ENCODE results near the gene MRLN. TPM values are rescaled to one million over a fixed set of nuclear protein-coding genes. Genes with fewer than 3 reads are reported as not detected.
"Not testable (repeated sequence)": the region's sequence is repeated elsewhere in the genome, so short reads cannot be mapped to it uniquely, and the experiment has no call there.

The MRLN gene
- total RNA-seq, 4 donors from 2014 or later = not detected

DNA sequence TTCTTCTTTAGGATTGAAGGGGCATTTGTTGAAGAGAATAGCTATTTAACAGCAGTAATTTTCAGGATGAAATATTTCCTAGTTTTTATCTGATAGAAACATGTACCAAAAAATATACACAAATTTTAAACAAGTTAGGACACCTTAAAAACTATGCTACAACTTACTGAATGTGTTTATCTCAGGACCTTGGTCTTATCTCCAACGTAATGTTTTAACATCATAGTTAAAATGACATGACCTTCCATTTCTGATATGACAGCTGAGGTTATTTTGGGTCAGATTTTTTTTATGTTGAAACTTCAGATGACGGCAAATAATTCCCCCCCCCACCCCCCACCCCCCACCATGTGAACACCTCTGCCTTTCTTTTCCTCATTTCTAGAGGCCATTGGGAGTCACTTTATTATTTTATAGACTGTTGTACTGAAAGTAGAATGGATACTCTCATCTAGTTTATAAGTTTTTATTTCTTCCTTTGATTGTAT is 8.0 kb downstream of the MRLN start:
- intact Hi-C loops (cut with DNase I) = no loop called here
- Histone ChIP-seq H3K4me3 (replicated peaks in 1 of 3) (no peak overlapping the region), H3K36me3 (no peaks in the 10 kb centered on the region), H3K27ac (no peak overlapping the region), H3K9me3 (no peaks in the 10 kb centered on the region), H3K27me3 (no peaks in the 10 kb centered on the region), H3K4me1 (peaks cover 8 to 19% of the 10 kb centered on the region in 2 donors)
- WGBS, 2 donors = 85 to 87% methylated on average over 2 of the region's 2 CpGs
- no peak for TF ChIP-seq POLR2A (IDR thresholded peaks at IDR 0.05)
- TF ChIP-seq, protein P1, sequence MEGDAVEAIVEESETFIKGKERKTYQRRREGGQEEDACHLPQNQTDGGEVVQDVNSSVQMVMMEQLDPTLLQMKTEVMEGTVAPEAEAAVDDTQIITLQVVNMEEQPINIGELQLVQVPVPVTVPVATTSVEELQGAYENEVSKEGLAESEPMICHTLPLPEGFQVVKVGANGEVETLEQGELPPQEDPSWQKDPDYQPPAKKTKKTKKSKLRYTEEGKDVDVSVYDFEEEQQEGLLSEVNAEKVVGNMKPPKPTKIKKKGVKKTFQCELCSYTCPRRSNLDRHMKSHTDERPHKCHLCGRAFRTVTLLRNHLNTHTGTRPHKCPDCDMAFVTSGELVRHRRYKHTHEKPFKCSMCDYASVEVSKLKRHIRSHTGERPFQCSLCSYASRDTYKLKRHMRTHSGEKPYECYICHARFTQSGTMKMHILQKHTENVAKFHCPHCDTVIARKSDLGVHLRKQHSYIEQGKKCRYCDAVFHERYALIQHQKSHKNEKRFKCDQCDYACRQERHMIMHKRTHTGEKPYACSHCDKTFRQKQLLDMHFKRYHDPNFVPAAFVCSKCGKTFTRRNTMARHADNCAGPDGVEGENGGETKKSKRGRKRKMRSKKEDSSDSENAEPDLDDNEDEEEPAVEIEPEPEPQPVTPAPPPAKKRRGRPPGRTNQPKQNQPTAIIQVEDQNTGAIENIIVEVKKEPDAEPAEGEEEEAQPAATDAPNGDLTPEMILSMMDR (IDR thresholded peaks at IDR 0.05) = no peak
- no peak for DNase-seq

DNA sequence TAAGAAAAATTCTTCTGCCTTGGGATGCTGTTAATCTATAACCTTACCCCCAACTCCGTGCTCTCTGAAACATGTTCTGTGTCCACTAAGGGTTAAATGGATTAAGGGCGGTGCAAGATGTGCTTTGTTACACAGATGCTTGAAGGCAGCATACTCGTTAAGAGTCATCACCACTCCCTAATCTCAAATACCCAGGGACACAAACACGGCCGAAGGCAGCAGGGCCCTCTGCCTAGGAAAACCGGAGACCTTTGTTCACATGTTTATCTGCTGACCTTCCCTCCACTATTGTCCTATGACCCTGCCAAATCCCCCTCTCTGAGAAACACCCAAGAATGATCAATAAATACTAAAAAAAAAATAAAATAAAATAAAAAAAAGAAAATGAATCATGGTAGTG is 8.5 kb downstream of the MRLN start:
- H3K27me3 ChIP-seq; H3K9me3 ChIP-seq; DNase-seq; H3K27ac ChIP-seq; intact Hi-C loops (cut with DNase I); H3K4me3 ChIP-seq (replicated peaks in 1 of 3); H3K36me3 ChIP-seq: not testable (repeated sequence)
- WGBS, 2 donors = 60 to 67% methylated on average over 6 of the region's 6 CpGs
- peaks cover 8 to 18% of the 10 kb centered on the region in 2 donors for H3K4me1 ChIP-seq

DNA sequence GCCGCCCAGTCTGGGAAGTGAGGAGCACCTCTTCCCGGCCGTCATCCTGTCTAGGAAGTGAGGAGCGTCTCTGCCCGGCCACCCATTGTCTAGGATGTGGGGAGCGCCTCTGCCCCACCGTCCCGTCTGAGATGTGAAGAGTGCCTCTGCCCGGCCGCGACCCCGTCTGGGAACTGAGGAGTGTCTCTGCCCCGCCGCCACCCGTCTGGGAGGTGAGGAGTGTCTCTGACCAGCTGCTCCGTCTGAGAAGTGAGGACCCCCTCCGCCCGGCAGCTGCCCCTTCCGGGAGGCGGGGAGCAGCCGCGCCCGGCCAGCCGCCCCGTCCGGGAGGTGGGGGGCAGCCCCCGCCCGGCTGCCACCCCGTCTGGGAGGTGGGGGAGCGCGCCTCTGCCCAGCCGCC is 9.1 kb downstream of the MRLN start:
- peaks cover 8 to 13% of the 10 kb centered on the region in 2 donors for H3K4me1 ChIP-seq
- H3K27me3 ChIP-seq; H3K4me3 ChIP-seq (replicated peaks in 1 of 3); H3K36me3 ChIP-seq; H3K9me3 ChIP-seq; DNase-seq; intact Hi-C loops (cut with DNase I); H3K27ac ChIP-seq: not testable (repeated sequence)
- WGBS, 2 donors = 95 to 99% methylated on average over 21 to 24 of the region's 32 CpGs

DNA sequence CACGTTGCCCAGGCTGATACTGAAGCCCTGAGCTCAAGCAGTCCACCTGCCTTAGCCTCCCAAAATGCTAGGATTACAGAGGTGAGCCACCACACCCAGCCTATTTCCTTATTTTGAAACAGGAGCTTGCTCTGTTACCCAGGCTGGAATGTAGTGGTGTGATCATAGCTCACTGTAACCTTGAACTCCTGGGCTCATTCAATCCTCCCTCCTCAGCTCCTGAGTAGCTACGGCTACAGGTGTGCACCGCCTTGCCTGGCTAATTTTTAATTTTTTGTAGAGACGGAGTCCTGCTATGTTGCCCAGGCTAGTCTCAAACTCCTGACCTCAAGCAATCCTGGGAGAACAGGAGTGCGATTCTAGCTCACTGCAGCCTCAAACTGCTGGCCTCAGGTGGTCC is 11.7 kb downstream of the MRLN start:
- Histone ChIP-seq H3K27me3 (no peaks in the 10 kb centered on the region), H3K36me3 (no peaks in the 10 kb centered on the region), H3K4me3 (replicated peaks in 1 of 3) (no peak overlapping the region), H3K4me1 (no peaks in the 10 kb centered on the region), H3K27ac (no peak overlapping the region), H3K9me3 (no peaks in the 10 kb centered on the region)
- 92 to 96% methylated on average over 5 of the region's 5 CpGs for WGBS, 2 donors
- intact Hi-C loops (cut with DNase I) = no loop called here
- no peak for TF ChIP-seq POLR2A (IDR thresholded peaks at IDR 0.05)
- DNase-seq = no peak

DNA sequence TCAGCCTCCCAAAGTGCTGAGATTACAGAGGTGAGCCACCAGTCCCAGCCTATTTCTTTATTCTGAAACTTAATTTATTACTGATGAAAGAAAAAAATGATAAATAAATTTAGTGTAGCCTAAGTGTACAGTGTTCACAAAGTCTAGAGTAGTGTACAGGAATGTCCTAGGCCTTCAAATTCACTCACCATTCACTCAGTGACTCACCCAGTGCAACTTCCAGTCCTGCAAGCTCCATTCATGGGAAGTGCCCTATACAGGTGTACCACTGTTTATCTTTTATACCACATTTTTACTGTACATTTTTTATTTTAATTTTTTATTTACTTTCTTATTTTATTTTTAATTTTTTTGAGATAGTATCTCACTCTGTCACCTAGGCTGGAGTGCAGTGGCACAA is 12.2 kb downstream of the MRLN start:
- intact Hi-C loops (cut with DNase I) = no loop called here
- H3K27me3 ChIP-seq = no peaks in the 10 kb centered on the region
- H3K4me3 ChIP-seq (replicated peaks in 1 of 3) = no peak overlapping the region
- H3K27ac ChIP-seq = no peak overlapping the region
- H3K4me1 ChIP-seq = no peaks in the 10 kb centered on the region
- TF ChIP-seq, protein P1 (IDR thresholded peaks at IDR 0.05) = no peak
- no peak for TF ChIP-seq POLR2A (IDR thresholded peaks at IDR 0.05)
- H3K36me3 ChIP-seq = no peaks in the 10 kb centered on the region
- DNase-seq = no peak
- H3K9me3 ChIP-seq = no peaks in the 10 kb centered on the region

DNA sequence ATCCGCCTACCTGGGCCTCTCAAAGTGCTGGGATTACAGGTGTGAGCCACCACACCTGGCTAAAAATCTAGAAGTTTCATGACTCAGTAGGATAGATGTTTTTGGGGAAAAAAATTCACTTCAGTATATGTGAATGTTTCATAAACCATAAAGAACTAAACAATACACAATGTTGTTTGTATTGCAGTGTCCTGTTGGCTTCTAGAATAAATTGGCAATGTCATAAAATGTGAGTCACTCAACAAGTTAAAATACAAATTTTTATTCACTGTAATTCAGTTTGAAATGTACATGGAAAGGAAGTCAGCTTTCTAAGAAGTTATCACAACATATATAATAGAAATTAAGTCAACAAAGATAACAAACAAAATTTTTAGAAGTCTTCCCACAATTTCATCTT is 16.5 kb downstream of the MRLN start:
- Histone ChIP-seq H3K27ac (no peak overlapping the region), H3K4me1 (no peaks in the 10 kb centered on the region), H3K36me3 (no peaks in the 10 kb centered on the region), H3K27me3 (no peaks in the 10 kb centered on the region), H3K4me3 (replicated peaks in 1 of 3) (no peak overlapping the region), H3K9me3 (no peaks in the 10 kb centered on the region)
- 97 to 100% methylated on average over 1 of the region's 1 CpG for WGBS, 2 donors
- intact Hi-C loops (cut with DNase I) = no loop called here
- TF ChIP-seq, protein P1 (IDR thresholded peaks at IDR 0.05) = no peak
- TF ChIP-seq POLR2A (IDR thresholded peaks at IDR 0.05) = no peak
- DNase-seq = no peak

DNA sequence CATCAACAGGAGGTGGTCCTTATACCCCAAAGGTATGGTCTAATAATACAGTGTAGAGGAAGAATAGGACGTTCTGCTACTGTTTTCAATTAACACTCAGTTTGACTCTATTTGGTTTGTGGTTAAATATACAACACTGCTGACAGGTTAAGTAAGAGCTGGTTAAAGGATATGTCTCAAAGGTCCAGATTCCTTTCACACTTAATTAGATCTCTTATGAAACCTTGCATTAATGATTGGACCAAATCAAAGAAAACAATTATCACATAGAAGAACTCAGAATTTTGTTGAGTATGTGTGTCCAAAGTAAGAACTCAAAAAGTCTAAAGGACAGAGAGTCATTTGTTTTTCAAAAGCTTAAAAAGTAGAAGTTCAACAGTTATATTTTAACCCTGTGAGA is 18.0 kb downstream of the MRLN start:
- Histone ChIP-seq H3K9me3 (no peaks in the 10 kb centered on the region), H3K36me3 (no peaks in the 10 kb centered on the region), H3K4me3 (replicated peaks in 1 of 3) (no peak overlapping the region), H3K27me3 (no peaks in the 10 kb centered on the region), H3K27ac (no peak overlapping the region), H3K4me1 (no peaks in the 10 kb centered on the region)
- DNase-seq = no peak
- WGBS, 2 donors = 50 to 53% methylated on average over 1 of the region's 1 CpG
- TF ChIP-seq, protein P1 (IDR thresholded peaks at IDR 0.05) = no peak
- TF ChIP-seq POLR2A (IDR thresholded peaks at IDR 0.05) = no peak
- intact Hi-C loops (cut with DNase I) = no loop called here
